KOPT-K1 (cell line): Measurements from ENCODE around the gene ART5.
"Not testable (repeated sequence)": the region's sequence is repeated elsewhere in the genome, so short reads cannot be mapped to it uniquely, and the experiment has no call there.

Experiments used
- H3K27ac ChIP-seq: fragments of 200-600 bp; sonication (generic); 2 replicates; pipeline ENCODE4 v1.5.1; 2016; ENCODE audit warnings: antibody characterized with exemption, mild to moderate bottlenecking, low read depth, low read length; ENCODE audit not compliant: poor library complexity, severe bottlenecking
- H3K36me3 ChIP-seq: fragments of 200-600 bp; sonication (generic); 2 replicates; pipeline ENCODE4 v1.5.1; 2017; ENCODE audit warnings: antibody characterized with exemption, mild to moderate bottlenecking, low read length, moderate library complexity; ENCODE audit not compliant: insufficient read depth
- H3K9me3 ChIP-seq: fragments of 200-600 bp; sonication (generic); 2 replicates; pipeline ENCODE4 v1.5.1; 2017; ENCODE audit warnings: antibody characterized with exemption, low read length, mild to moderate bottlenecking; ENCODE audit not compliant: insufficient read depth, poor library complexity, severe bottlenecking

ART5 gene

GRCh38 chr11:3665336-3666022 is 23.7 kb upstream of the ART5 start:
- Histone ChIP-seq H3K9me3 (no peaks in the 10 kb centered on the region), H3K27ac (no peak overlapping the region), H3K36me3 (peaks cover 64% of the 10 kb centered on the region)

- Histone ChIP-seq H3K27ac (no peak overlapping the region), H3K36me3 (peaks cover 51% of the 10 kb centered on the region), H3K9me3 (no peaks in the 10 kb centered on the region)
Measured at GRCh38 chr11:3664032-3664630, 22.3 kb upstream of the ART5 start.

GRCh38 chr11:3662856-3663255 is 21.1 kb upstream of the ART5 start:
- no peak overlapping the region for H3K27ac ChIP-seq
- peaks cover 39% of the 10 kb centered on the region; the same call in 1 of the 2 replicates for H3K36me3 ChIP-seq
- no peaks in the 10 kb centered on the region for H3K9me3 ChIP-seq

- no peaks in the 10 kb centered on the region for H3K9me3 ChIP-seq
- peaks cover 23% of the 10 kb centered on the region; the same call in 1 of the 2 replicates for H3K36me3 ChIP-seq
- H3K27ac ChIP-seq, result no peak overlapping the region
Measured at GRCh38 chr11:3660960-3661359, 19.2 kb upstream of the ART5 start.

GRCh38 chr11:3659595-3660515 is 18.1 kb upstream of the ART5 start:
- Histone ChIP-seq H3K27ac (no peak overlapping the region), H3K9me3 (no peaks in the 10 kb centered on the region)

GRCh38 chr11:3658252-3658651 is 16.5 kb upstream of the ART5 start:
- H3K27ac ChIP-seq, result no peak overlapping the region
- no peaks in the 10 kb centered on the region for H3K36me3 ChIP-seq
- no peaks in the 10 kb centered on the region for H3K9me3 ChIP-seq

More at GRCh38 chr11:3659595-3660515, 18.1 kb upstream of the ART5 start:
- peaks cover 11% of the 10 kb centered on the region; the same call in 1 of the 2 replicates for H3K36me3 ChIP-seq

GRCh38 chr11:3657331-3657730 is 15.5 kb upstream of the ART5 start:
- H3K36me3 ChIP-seq, H3K27ac ChIP-seq, H3K9me3 ChIP-seq: not testable (repeated sequence)

- H3K36me3 ChIP-seq, result no peaks in the 10 kb centered on the region
- no peaks in the 10 kb centered on the region for H3K9me3 ChIP-seq
- no peak overlapping the region for H3K27ac ChIP-seq
Measured at GRCh38 chr11:3655547-3655946, 13.8 kb upstream of the ART5 start.

- not testable (repeated sequence) for H3K9me3 ChIP-seq, H3K27ac ChIP-seq, H3K36me3 ChIP-seq
Measured at GRCh38 chr11:3652514-3652913, 10.7 kb upstream of the ART5 start.

- not testable (repeated sequence) for H3K36me3 ChIP-seq, H3K27ac ChIP-seq
- H3K9me3 ChIP-seq, result peaks cover 14% of the 10 kb centered on the region
Measured at GRCh38 chr11:3649374-3649773, 7.6 kb upstream of the ART5 start.

GRCh38 chr11:3648843-3649242 is 7.1 kb upstream of the ART5 start:
- peaks cover 19% of the 10 kb centered on the region for H3K9me3 ChIP-seq
- not testable (repeated sequence) for H3K36me3 ChIP-seq, H3K27ac ChIP-seq

- Histone ChIP-seq H3K27ac (no peak overlapping the region), H3K36me3 (no peaks in the 10 kb centered on the region), H3K9me3 (peaks cover 29% of the 10 kb centered on the region)
Measured at GRCh38 chr11:3645552-3645951, 3.8 kb upstream of the ART5 start.

GRCh38 chr11:3644817-3645235 is 3.0 kb upstream of the ART5 start, which contains the start of gene ART1:
TSS of gene ART1 (plus strand) at chr11:3645128. CDS start at chr11:3659214, 14,086 bp downstream.
- no peaks in the 10 kb centered on the region for H3K36me3 ChIP-seq
- no peak within 1 kb of the TSS for H3K27ac ChIP-seq
- peaks cover 29% of the 10 kb centered on the region for H3K9me3 ChIP-seq

GRCh38 chr11:3643102-3643546 is 1.3 kb upstream of the ART5 start:
- not testable (repeated sequence) for H3K27ac ChIP-seq, H3K36me3 ChIP-seq
- peaks cover 29% of the 10 kb centered on the region for H3K9me3 ChIP-seq
